ENCODE data around the gene MAP1LC3B2.

The MAP1LC3B2 gene

GRCh38 chr12:116616536-116617248, 57.5 kb downstream of the MAP1LC3B2 start:
- DNase-seq, result no peak

DNA sequence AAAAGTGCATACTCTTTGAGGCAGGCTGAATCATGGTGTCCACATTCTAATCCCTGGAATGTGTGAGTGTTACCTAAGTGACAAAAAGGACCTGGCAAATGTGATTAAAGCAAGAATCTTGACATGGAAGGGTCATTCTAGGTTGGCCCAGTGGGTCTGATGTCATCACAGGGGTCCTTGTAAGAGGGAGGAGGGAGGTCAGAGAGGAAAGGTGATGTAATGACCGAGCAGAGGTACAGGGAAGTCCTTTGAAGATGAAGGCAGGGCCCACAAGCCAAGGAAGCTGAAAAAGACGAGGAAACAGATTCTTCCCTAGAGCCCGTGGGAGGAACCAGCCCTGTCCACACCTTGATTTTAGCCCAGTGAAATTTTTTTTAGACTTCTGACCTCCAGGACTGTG, 60.1 kb downstream of the MAP1LC3B2 start:
- no peak for DNase-seq

GRCh38 chr12:116620124-116620491, 60.9 kb downstream of the MAP1LC3B2 start:
- DNase-seq, result no peak

- DNase-seq, result no peak
Observed at GRCh38 chr12:116620492-116621191, 61.5 kb downstream of the MAP1LC3B2 start.

GRCh38 chr12:116621194-116621593, 62.0 kb downstream of the MAP1LC3B2 start:
- no peak for DNase-seq

- no peak for DNase-seq
Observed at GRCh38 chr12:116624516-116624915, 65.3 kb downstream of the MAP1LC3B2 start.

GRCh38 chr12:116626153-116626552, 67.0 kb downstream of the MAP1LC3B2 start:
- DNase-seq, result no peak

All from suppressor macrophage treated with lipopolysaccharide for 4 hours (primary cell).